Mucosa of descending colon (tissue), 3 donors: Measurements from ENCODE around the gene SPDEF. TPM values are rescaled to one million over a fixed set of nuclear protein-coding genes. Genes with fewer than 3 reads are reported as not detected.

Experiments
- ATAC-seq: fragments of 200-7000 bp; cut with Tn5 transposase; one replicate; pipeline ENCODE4 v1.9.1; 2020; ENCODE audit warnings: mild to moderate bottlenecking, moderate library complexity
- DNase-seq, 3 donors: peaks; one replicate each; pipeline ENCODE4 v3.0.0-alpha.2; 2020
- H3K36me3 ChIP-seq: fragments of 200-600 bp; one replicate; pipeline ENCODE4 v1.8.0; 2021; ENCODE audit warnings: low read depth, mild to moderate bottlenecking
- H3K4me1 ChIP-seq: fragments of 200-600 bp; one replicate; pipeline ENCODE4 v1.8.0; 2021; ENCODE audit warnings: low read depth, mild to moderate bottlenecking
- H3K4me3 ChIP-seq: fragments of 200-600 bp; one replicate; pipeline ENCODE4 v1.8.0; 2021; ENCODE audit warnings: mild to moderate bottlenecking
- H3K9me3 ChIP-seq: fragments of 200-600 bp; one replicate; pipeline ENCODE4 v1.8.0; 2021; ENCODE audit warnings: mild to moderate bottlenecking
- intact Hi-C, 2 donors: fragments of 100-400 bp; cut with DNase I in 1 of 2; cut with micrococcal nuclease in 1 of 2; formaldehyde crosslinking; loops; one replicate each; pipeline versions ENCODE4 v1.11.0 to v1.11.1; 2022; cut with DNase I, micrococcal nuclease
- total RNA-seq, 3 donors: library from RNA; stranded (reverse); fragmentation: NEBNext Ultra II Directional in 2 of 3; extraction: Animal tissue kit (Norgen Biotek cat#: 25700) in 2 of 3; gene quantifications; one replicate each; pipeline versions ENCODE4 v1.2.1 to v1.2.4, GENCODE V29; 2021 to 2023
- TF ChIP-seq, protein P1 (sequence below): fragments of 200-600 bp; IDR thresholded peaks from one replicate; pipeline ENCODE4 v1.8.0; 2022; ENCODE audit warnings: antibody characterized with exemption, mild to moderate bottlenecking
- donor health status: DM: no; HTN: no; CAD: no; lungs with moderate emphysema.
- donor health status: DM: no; HTN: no; CAD: no.
- donor health status: DM: no; HTN: yes; CAD: no.

The SPDEF gene
- total RNA-seq, 3 donors from 2014 or later = 13.8 to 49.1 (median 38.2) TPM

DNA sequence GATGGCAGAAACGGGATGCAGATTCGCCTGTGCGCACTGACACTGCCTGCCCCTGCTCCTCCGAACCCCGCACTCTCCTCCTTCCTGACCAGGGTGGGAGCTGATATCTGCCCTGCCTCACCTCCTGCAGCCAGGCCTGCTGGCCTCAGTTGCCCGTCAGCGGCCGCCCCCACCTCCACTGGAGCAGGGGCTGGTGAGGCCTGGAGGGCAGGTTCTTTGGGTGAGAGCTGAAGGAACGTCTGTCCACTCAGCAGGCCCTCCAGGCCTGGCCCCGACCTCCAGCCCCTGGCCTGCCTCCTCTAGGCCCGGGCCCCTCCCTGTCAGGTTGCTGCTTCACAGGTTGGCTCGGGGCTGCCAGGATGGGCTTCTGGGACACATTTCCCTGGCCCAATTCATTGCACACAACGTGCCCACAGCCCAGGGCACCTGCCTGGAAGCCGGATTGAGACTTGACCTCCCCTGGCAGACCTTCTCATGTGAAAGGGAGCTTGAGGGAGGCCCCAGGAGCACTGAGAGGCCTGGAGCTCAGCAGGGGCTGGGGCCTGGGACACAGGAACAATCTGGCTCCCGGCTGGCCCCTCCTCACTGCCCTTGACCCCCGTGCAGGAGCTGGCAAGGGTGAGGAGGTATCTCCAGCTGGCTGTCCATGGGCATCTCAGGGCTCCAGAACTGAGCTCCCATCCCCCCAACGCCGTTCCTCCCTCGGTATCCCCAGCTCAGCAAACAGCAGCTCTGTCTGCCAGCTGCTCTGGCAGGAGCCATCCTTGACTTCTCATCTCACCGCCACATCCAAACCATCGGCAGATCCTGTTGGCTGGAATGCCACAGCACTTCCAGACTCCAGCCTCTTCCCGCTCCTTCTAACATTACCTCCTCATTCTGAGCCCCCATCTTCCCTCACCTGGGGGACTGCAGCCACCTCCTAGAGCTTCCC lies 39.5 kb downstream of the SPDEF start:
- H3K4me1 ChIP-seq = no peaks in the 10 kb centered on the region
- ATAC-seq (no peak), DNase-seq (no peak)
- intact Hi-C loops = no loop called here
- H3K9me3 ChIP-seq = no peaks in the 10 kb centered on the region
- TF ChIP-seq, protein P1, sequence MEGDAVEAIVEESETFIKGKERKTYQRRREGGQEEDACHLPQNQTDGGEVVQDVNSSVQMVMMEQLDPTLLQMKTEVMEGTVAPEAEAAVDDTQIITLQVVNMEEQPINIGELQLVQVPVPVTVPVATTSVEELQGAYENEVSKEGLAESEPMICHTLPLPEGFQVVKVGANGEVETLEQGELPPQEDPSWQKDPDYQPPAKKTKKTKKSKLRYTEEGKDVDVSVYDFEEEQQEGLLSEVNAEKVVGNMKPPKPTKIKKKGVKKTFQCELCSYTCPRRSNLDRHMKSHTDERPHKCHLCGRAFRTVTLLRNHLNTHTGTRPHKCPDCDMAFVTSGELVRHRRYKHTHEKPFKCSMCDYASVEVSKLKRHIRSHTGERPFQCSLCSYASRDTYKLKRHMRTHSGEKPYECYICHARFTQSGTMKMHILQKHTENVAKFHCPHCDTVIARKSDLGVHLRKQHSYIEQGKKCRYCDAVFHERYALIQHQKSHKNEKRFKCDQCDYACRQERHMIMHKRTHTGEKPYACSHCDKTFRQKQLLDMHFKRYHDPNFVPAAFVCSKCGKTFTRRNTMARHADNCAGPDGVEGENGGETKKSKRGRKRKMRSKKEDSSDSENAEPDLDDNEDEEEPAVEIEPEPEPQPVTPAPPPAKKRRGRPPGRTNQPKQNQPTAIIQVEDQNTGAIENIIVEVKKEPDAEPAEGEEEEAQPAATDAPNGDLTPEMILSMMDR = no peak
- H3K4me3 ChIP-seq = no peak overlapping the region
- H3K36me3 ChIP-seq = no peaks in the 10 kb centered on the region

DNA sequence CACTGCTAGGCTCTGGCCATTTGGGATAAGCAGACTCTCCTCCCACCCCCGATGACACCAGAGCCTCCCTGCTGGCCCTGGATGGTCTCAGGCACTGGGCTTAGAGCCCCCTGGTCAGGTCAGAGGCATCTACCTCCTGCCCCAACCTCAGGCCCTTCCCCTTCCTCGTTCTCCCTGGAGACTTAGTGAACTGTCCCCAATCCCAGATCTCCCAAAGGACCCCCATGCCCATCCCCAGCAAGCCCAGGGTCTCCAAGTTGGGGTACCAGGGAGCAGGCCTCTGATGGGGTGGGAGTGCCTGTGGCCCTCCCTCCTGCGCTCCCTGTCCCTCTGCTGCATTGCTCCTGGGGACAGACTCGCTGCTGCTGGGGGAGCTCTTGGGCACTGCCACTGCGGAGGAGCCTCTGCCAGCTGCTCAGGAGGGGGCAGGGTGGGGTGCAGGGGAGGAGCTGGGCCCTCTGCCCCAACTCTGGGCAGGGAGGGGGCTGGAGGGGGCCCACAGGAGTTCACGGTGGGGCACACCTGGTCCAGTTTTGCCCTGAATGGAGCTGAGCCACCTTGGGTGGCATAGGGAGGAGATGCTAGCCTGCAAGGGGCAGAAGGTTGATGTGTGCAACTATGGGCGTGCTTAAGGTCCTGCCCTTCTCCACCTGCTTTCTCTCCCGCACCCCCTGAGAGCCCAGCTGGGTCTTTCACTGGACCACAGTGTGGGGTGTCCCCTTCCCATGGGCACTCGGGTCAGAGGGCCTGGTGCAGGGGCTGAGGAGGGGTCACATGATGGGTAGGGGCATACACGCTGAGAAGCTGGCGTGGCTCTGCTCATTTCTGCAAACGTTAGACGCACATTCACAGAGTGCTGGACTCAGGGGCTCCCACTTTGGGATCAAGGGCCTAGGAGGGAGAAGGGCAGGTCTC lies 40.4 kb downstream of the SPDEF start:
- intact Hi-C loops = no loop called here
- DNase-seq = no peak
- H3K4me3 ChIP-seq = no peak overlapping the region

DNA sequence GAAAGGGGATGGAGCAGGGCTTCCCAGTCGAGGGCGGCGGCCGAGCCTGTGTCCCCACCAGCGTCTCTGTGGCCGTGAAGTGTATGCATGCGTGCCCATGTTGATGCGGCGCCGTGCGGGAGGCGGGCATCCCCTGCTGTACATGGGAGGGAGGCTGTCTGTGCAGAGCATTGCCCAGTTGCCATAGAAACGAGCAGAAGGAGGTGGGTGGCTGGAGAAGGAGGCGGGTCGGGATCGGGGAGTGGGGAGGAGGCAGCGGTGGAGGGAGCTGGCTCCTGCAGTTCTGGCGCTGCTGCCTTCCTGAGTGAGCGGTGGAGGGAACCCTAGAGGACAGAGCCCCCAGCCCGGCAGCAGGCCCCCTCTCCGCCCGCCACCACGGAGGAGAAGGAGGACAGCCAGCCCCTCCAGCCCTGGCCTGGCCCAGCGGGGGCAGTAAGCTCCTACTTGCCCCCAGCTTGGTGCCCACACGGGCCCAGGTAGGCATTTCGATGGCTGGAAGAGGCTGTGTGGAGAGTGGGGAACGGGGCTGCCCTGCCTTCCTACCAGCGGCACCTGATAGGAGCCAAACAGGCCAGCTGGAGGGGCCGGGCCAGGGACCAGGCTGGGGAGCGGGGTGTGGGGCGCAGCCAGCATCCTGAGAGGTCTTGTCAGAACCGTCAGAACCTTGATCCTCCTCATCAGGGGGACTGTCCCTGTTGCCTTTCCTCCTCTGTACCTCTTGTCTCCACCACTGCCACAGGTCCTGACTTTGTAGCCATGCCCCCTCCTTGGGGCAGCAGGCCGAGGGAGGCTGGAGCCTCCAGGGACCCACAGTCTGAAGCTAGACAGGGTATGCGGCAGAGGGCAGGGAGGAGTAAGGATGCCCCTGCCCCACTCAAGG lies 41.3 kb downstream of the SPDEF start:
- DNase-seq = no peak

More for the DNA sequence above, 40.4 kb downstream of the SPDEF start:
- Histone ChIP-seq H3K4me1 (no peaks in the 10 kb centered on the region), H3K36me3 (no peaks in the 10 kb centered on the region), H3K9me3 (no peaks in the 10 kb centered on the region)
- TF ChIP-seq, protein P1 = no peak
- no peak for ATAC-seq

DNA sequence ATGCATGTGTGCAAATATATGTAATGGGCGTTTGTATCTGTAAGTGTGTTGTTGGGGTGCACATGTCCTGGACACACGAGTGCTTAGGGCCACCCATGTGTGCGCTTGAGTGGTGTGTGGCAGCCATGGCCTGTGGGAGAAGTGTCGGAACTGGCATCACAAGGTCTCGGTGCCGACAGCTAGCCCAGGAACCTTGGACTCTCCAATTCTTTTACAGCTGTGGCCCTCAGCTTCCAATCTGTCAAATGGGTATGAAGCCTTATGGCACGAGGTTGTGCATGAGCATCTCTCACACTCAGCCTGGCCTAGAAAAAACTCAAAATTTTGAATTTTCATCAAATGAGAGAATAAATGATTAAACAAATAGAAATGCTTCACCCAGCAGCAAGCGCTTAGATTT lies 42.0 kb downstream of the SPDEF start:
- intact Hi-C loops = no loop called here
- no peak for DNase-seq
- TF ChIP-seq, protein P1 = no peak
- no peaks in the 10 kb centered on the region for H3K9me3 ChIP-seq
- H3K4me1 ChIP-seq = no peaks in the 10 kb centered on the region
- no peak for ATAC-seq
- no peaks in the 10 kb centered on the region for H3K36me3 ChIP-seq
- no peak overlapping the region for H3K4me3 ChIP-seq

More for the DNA sequence above, 41.3 kb downstream of the SPDEF start:
- TF ChIP-seq, protein P1 = no peak
- Histone ChIP-seq H3K4me1 (no peaks in the 10 kb centered on the region), H3K36me3 (no peaks in the 10 kb centered on the region), H3K9me3 (no peaks in the 10 kb centered on the region), H3K4me3 (no peak overlapping the region)
- intact Hi-C loops = no loop called here
- no peak for ATAC-seq

GRCh38 chr6:34513646-34514045 lies 42.5 kb downstream of the SPDEF start:
- TF ChIP-seq, protein P1 = no peak
- Histone ChIP-seq H3K4me3 (no peak overlapping the region), H3K36me3 (no peaks in the 10 kb centered on the region), H3K9me3 (no peaks in the 10 kb centered on the region), H3K4me1 (no peaks in the 10 kb centered on the region)
- no peak for ATAC-seq
- intact Hi-C loops = no loop called here
- DNase-seq = no peak
